Neural progenitor cell (in vitro differentiated cells): Measurements from ENCODE around the gene PAIP2. TPM values are rescaled to one million over a fixed set of nuclear protein-coding genes. Genes with fewer than 3 reads are reported as not detected.

Source experiments
- DNase-seq: peaks from one replicate; pipeline ENCODE4 v3.0.0-alpha.2; 2016; ENCODE audit warnings: low spot score
- H2AFZ ChIP-seq: fragments of 200-600 bp; sonication (generic); replicated peaks from 2 replicates; pipeline ENCODE4 v1.6.1; 2016; ENCODE audit warnings: antibody characterized with exemption
- H3F3A ChIP-seq: fragments of 200-600 bp; sonication (generic); 2 replicates; pipeline ENCODE4 v1.6.1; 2016; ENCODE audit warnings: antibody characterized with exemption, low read depth
- H3K27ac ChIP-seq: fragments of 200-600 bp; sonication (generic); 2 replicates; pipeline ENCODE4 v1.5.1; 2016; ENCODE audit warnings: mild to moderate bottlenecking
- H3K27me3 ChIP-seq: fragments of 200-600 bp; sonication (generic); 2 replicates; pipeline ENCODE4 v1.6.1; 2016; ENCODE audit warnings: mild to moderate bottlenecking, moderate library complexity
- H3K36me3 ChIP-seq: fragments of 200-600 bp; sonication (generic); 2 replicates; pipeline ENCODE4 v1.5.1; 2016
- H3K4me1 ChIP-seq: fragments of 200-600 bp; sonication (generic); 2 replicates; pipeline ENCODE4 v1.6.1; 2016; ENCODE audit warnings: mixed run types
- H3K4me2 ChIP-seq: fragments of 200-600 bp; sonication (generic); 2 replicates; pipeline ENCODE4 v1.6.1; 2016
- H3K4me3 ChIP-seq: fragments of 200-600 bp; sonication (generic); 2 replicates; pipeline ENCODE4 v1.5.1; 2016
- H3K79me2 ChIP-seq: fragments of 200-600 bp; sonication (generic); 2 replicates; pipeline ENCODE4 v1.6.1; 2016; ENCODE audit warnings: low read depth
- H3K9ac ChIP-seq: fragments of 200-600 bp; sonication (generic); 2 replicates; pipeline ENCODE4 v1.6.1; 2016
- H3K9me3 ChIP-seq: fragments of 200-600 bp; sonication (generic); 2 replicates; pipeline ENCODE4 v1.5.1; 2016; ENCODE audit warnings: low read depth
- H4K20me1 ChIP-seq: fragments of 200-600 bp; sonication (generic); 2 replicates; pipeline ENCODE4 v1.6.1; 2016; ENCODE audit warnings: low read depth
- H3K27ac Mint-ChIP-seq: 3 replicates; pipeline ENCODE4 v1.8.0; 2021; ENCODE audit warnings: mixed read lengths
- H3K27me3 Mint-ChIP-seq: 2 replicates; pipeline ENCODE4 v1.8.0; 2022; ENCODE audit warnings: low read depth, mild to moderate bottlenecking, inconsistent platforms, moderate library complexity, mixed read lengths; ENCODE audit not compliant: insufficient read depth
- H3K36me3 Mint-ChIP-seq: 3 replicates; pipeline ENCODE4 v1.8.0; 2021; ENCODE audit warnings: mixed read lengths
- H3K4me1 Mint-ChIP-seq: 3 replicates; pipeline ENCODE4 v1.8.0; 2021; ENCODE audit warnings: mixed read lengths
- H3K4me3 Mint-ChIP-seq: 3 replicates; pipeline ENCODE4 v1.8.0; 2021; ENCODE audit warnings: mild to moderate bottlenecking, moderate library complexity, mixed read lengths
- H3K9me3 Mint-ChIP-seq: 3 replicates; pipeline ENCODE4 v1.8.0; 2020; ENCODE audit warnings: mixed read lengths
- CTCF ChIP-seq: fragments of 200-600 bp; sonication (generic); IDR thresholded peaks from 2 replicates; pipeline ENCODE4 v1.5.1; 2017; ENCODE audit warnings: antibody characterized with exemption, mild to moderate bottlenecking
- EZH2 ChIP-seq: fragments of 200-600 bp; sonication (generic); IDR thresholded peaks from 2 replicates; pipeline ENCODE4 v1.6.1; 2017; ENCODE audit warnings: antibody characterized with exemption, mild to moderate bottlenecking, moderate library complexity
- EZH2phosphoT487 ChIP-seq: fragments of 200-600 bp; sonication (generic); IDR thresholded peaks from 2 replicates; pipeline ENCODE4 v1.6.1; 2017; ENCODE audit warnings: antibody characterized with exemption
- total RNA-seq: library from RNA; depleted of rRNA; stranded (reverse); fragments of >200 nt; gene quantifications from 2 replicates; pipeline ENCODE4 v1.2.3, GENCODE V29; 2015; ENCODE audit warnings: low replicate concordance

Gene PAIP2
- total RNA-seq, 1 donor from 2014 or later: 201 TPM

- peak; percentile 28 for DNase-seq
- H4K20me1 ChIP-seq: peaks cover 74% of the 10 kb centered on the region
- peaks cover 34% of the 10 kb centered on the region for H3K4me1 ChIP-seq
- H3K27me3 ChIP-seq: no peaks in the 10 kb centered on the region
- H3K79me2 ChIP-seq: peaks cover 92% of the 10 kb centered on the region
- H3K36me3 ChIP-seq: no peaks in the 10 kb centered on the region
- no peak overlapping the region for H3K9ac ChIP-seq
- Mint-ChIP-seq H3K27ac (no peak overlapping the region), H3K9me3 (no peaks in the 10 kb centered on the region), H3K4me3 (peak overlapping the region; percentile 55), H3K4me1 (peaks cover 31% of the 10 kb centered on the region), H3K36me3 (peaks cover 22% of the 10 kb centered on the region), H3K27me3 (peaks cover 8% of the 10 kb centered on the region)
- H3K9me3 ChIP-seq: no peaks in the 10 kb centered on the region
- H3F3A ChIP-seq: peaks cover 40% of the 10 kb centered on the region
- no peak overlapping the region for H2AFZ ChIP-seq
- H3K4me2 ChIP-seq: peak overlapping the region; percentile 95
- H3K27ac ChIP-seq: no peak overlapping the region
- TF ChIP-seq CTCF (no peak), EZH2phosphoT487 (no peak), EZH2 (no peak)
- peak overlapping the region; percentile 79 for H3K4me3 ChIP-seq
Measured at GRCh38 chr5:139296862-139297326, 44.8 kb upstream of the PAIP2 start.

GRCh38 chr5:139297439-139298133 is 44.1 kb upstream of the PAIP2 start:
- Histone ChIP-seq H3K9me3 (no peaks in the 10 kb centered on the region), H3K27ac (peak overlapping the region; percentile 47), H3K27me3 (no peaks in the 10 kb centered on the region), H3F3A (peaks cover 37% of the 10 kb centered on the region), H3K9ac (no peak overlapping the region), H3K79me2 (peaks cover 98% of the 10 kb centered on the region), H3K4me3 (peak overlapping the region; percentile 79), H3K4me1 (peaks cover 34% of the 10 kb centered on the region), H3K4me2 (peak overlapping the region; percentile 95), H2AFZ (no peak overlapping the region), H3K36me3 (no peaks in the 10 kb centered on the region), H4K20me1 (peaks cover 81% of the 10 kb centered on the region)
- peaks cover 8% of the 10 kb centered on the region for H3K27me3 Mint-ChIP-seq
- no peaks in the 10 kb centered on the region for H3K9me3 Mint-ChIP-seq
- no peak overlapping the region for H3K27ac Mint-ChIP-seq
- H3K4me1 Mint-ChIP-seq: peaks cover 31% of the 10 kb centered on the region
- no peak for DNase-seq
- TF ChIP-seq EZH2: no peak
- no peak for TF ChIP-seq EZH2phosphoT487
- TF ChIP-seq CTCF: no peak
- H3K4me3 Mint-ChIP-seq: no peak overlapping the region
- peaks cover 24% of the 10 kb centered on the region for H3K36me3 Mint-ChIP-seq

- Mint-ChIP-seq H3K27me3 (peaks cover 8% of the 10 kb centered on the region), H3K36me3 (peaks cover 26% of the 10 kb centered on the region), H3K4me3 (no peak overlapping the region), H3K9me3 (peaks cover 2% of the 10 kb centered on the region), H3K4me1 (peaks cover 30% of the 10 kb centered on the region), H3K27ac (no peak overlapping the region)
- no peak for DNase-seq
- Histone ChIP-seq H3K36me3 (no peaks in the 10 kb centered on the region), H3K27ac (peak overlapping the region; percentile 12), H3K4me3 (peak overlapping the region; percentile 79), H3K9ac (peak overlapping the region; percentile 24), H3K4me2 (peak overlapping the region; percentile 95), H2AFZ (no peak overlapping the region), H3K79me2 (peaks cover 100% of the 10 kb centered on the region), H3K4me1 (peaks cover 39% of the 10 kb centered on the region), H3K27me3 (no peaks in the 10 kb centered on the region), H4K20me1 (peaks cover 88% of the 10 kb centered on the region), H3K9me3 (no peaks in the 10 kb centered on the region), H3F3A (peaks cover 33% of the 10 kb centered on the region)
- TF ChIP-seq CTCF: no peak
Measured at GRCh38 chr5:139298242-139298641, 43.4 kb upstream of the PAIP2 start.
